SU-DHL-6 (cell line): Measurements from ENCODE around the gene TMIE.

Experiments
- EZH2phosphoT487 ChIP-seq: fragments of 200-600 bp; sonication (generic), shearing (Covaris generic); conservative IDR thresholded peaks from 2 replicates; pipeline ENCODE4 v1.6.1; 2018; ENCODE audit warnings: mild to moderate bottlenecking, antibody characterized with exemption, low read length, moderate library complexity, mixed read lengths
- TF ChIP-seq, protein P1 (sequence below): fragments of 200-600 bp; sonication (generic); IDR thresholded peaks from one replicate; pipeline ENCODE4 v1.5.1; 2017; ENCODE audit warnings: antibody characterized with exemption, mild to moderate bottlenecking, low read length, moderate library complexity; ENCODE audit not compliant: insufficient read depth, poor library complexity, severe bottlenecking

GRCh38 chr3:46710229-46710628 is 9.0 kb downstream of the TMIE start:
- TF ChIP-seq, protein P1, sequence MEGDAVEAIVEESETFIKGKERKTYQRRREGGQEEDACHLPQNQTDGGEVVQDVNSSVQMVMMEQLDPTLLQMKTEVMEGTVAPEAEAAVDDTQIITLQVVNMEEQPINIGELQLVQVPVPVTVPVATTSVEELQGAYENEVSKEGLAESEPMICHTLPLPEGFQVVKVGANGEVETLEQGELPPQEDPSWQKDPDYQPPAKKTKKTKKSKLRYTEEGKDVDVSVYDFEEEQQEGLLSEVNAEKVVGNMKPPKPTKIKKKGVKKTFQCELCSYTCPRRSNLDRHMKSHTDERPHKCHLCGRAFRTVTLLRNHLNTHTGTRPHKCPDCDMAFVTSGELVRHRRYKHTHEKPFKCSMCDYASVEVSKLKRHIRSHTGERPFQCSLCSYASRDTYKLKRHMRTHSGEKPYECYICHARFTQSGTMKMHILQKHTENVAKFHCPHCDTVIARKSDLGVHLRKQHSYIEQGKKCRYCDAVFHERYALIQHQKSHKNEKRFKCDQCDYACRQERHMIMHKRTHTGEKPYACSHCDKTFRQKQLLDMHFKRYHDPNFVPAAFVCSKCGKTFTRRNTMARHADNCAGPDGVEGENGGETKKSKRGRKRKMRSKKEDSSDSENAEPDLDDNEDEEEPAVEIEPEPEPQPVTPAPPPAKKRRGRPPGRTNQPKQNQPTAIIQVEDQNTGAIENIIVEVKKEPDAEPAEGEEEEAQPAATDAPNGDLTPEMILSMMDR: no peak
- no peak for TF ChIP-seq EZH2phosphoT487
